HG03354 (cell line): Measurements from ENCODE around the gene PRDM2.

ENCODE experiments used
- ATAC-seq: cut with Tn5 transposase; IDR thresholded peaks from one replicate; pipeline ENCODE4 v1.9.1; 2021; ENCODE audit warnings: mild to moderate bottlenecking; ENCODE audit not compliant: unreplicated experiment, poor library complexity, severe bottlenecking

PRDM2 gene

GRCh38 chr1:13807209-13807608 is 107.2 kb downstream of the PRDM2 start:
- no peak for ATAC-seq

GRCh38 chr1:13808729-13809131 is 108.7 kb downstream of the PRDM2 start:
- ATAC-seq = no peak

- no peak for ATAC-seq
Measured at GRCh38 chr1:13809461-13810159, 109.6 kb downstream of the PRDM2 start.

- ATAC-seq = no peak
Measured at GRCh38 chr1:13812456-13813397, 112.7 kb downstream of the PRDM2 start.

GRCh38 chr1:13813398-13814012 is 113.5 kb downstream of the PRDM2 start:
- ATAC-seq = peak; percentile 50

- no peak for ATAC-seq
Measured at GRCh38 chr1:13814131-13814530, 114.1 kb downstream of the PRDM2 start.

- ATAC-seq = no peak
Measured at GRCh38 chr1:13816016-13816760, 116.2 kb downstream of the PRDM2 start.

GRCh38 chr1:13817906-13818305 is 117.9 kb downstream of the PRDM2 start:
- no peak for ATAC-seq

- no peak for ATAC-seq
Measured at GRCh38 chr1:13818926-13819325, 118.9 kb downstream of the PRDM2 start.

- no peak for ATAC-seq
Measured at GRCh38 chr1:13819642-13820041, 119.7 kb downstream of the PRDM2 start.

- ATAC-seq = no peak
Measured at GRCh38 chr1:13820055-13820454, 120.1 kb downstream of the PRDM2 start.

GRCh38 chr1:13820456-13820855 is 120.5 kb downstream of the PRDM2 start:
- no peak for ATAC-seq

GRCh38 chr1:13823126-13823880 is 123.3 kb downstream of the PRDM2 start:
- no peak for ATAC-seq

GRCh38 chr1:13823936-13824335 is 123.9 kb downstream of the PRDM2 start:
- no peak for ATAC-seq

- ATAC-seq = no peak
Measured at GRCh38 chr1:13824626-13825025, 124.6 kb downstream of the PRDM2 start.

GRCh38 chr1:13825033-13825432 is 125.0 kb downstream of the PRDM2 start:
- no peak for ATAC-seq

- ATAC-seq = no peak
Measured at GRCh38 chr1:13826009-13826408, 126.0 kb downstream of the PRDM2 start.

- no peak for ATAC-seq
Measured at GRCh38 chr1:13826591-13826990, 126.6 kb downstream of the PRDM2 start.

GRCh38 chr1:13828454-13829151 is 128.6 kb downstream of the PRDM2 start:
- ATAC-seq = no peak
